H1 (cell line): ENCODE results near the gene NPHP3. TPM values are rescaled to one million over a fixed set of nuclear protein-coding genes. Genes with fewer than 3 reads are reported as not detected.

ENCODE experiments used
- CBX5 ChIP-seq: fragments of 300-800, 300-1000 bp; sonication (generic); IDR thresholded peaks from 2 replicates; pipeline ENCODE4 v1.7.1; 2016; ENCODE audit warnings: antibody characterized with exemption, low read length, low read depth
- CHD2 ChIP-seq: IDR thresholded peaks from 2 replicates; pipeline ENCODE4 v1.6.1; 2012; ENCODE audit warnings: low read length, improper control_type of control experiment
- EGR1 ChIP-seq: IDR thresholded peaks from 2 replicates; pipeline ENCODE4 v1.6.1; 2011; ENCODE audit warnings: low read depth, low read length, borderline replicate concordance
- EZH2 ChIP-seq: fragments of 200-600 bp; sonication (generic); IDR thresholded peaks from 2 replicates; pipeline ENCODE4 v1.7.1; 2012; ENCODE audit warnings: low read depth, mild to moderate bottlenecking, moderate library complexity, low read length, inconsistent platforms; ENCODE audit not compliant: severe bottlenecking
- POLR2A ChIP-seq, 2 experiments: IDR thresholded peaks; 1 replicate in 1 of 2; 2 replicates in 1 of 2; pipeline ENCODE4 v1.6.1; 2011; ENCODE audit warnings: low read depth in 2 of 2, low read length in 2 of 2, mild to moderate bottlenecking in 2 of 2; ENCODE audit errors: control extremely low read depth in 1 of 2
- RFX5 ChIP-seq: IDR thresholded peaks from 2 replicates; pipeline ENCODE4 v1.6.1; 2011; ENCODE audit warnings: low read depth, low read length, improper control_type of control experiment, borderline replicate concordance
- RXRA ChIP-seq: IDR thresholded peaks from 2 replicates; pipeline ENCODE4 v1.6.1; 2011; ENCODE audit warnings: low read depth, mild to moderate bottlenecking, low read length, moderate library complexity; ENCODE audit not compliant: insufficient read depth
- SIX5 ChIP-seq: IDR thresholded peaks from 2 replicates; pipeline ENCODE4 v1.6.1; 2011; ENCODE audit warnings: mild to moderate bottlenecking, low read depth, low read length
- TEAD4 ChIP-seq: IDR thresholded peaks from 2 replicates; pipeline ENCODE4 v1.6.1; 2012; ENCODE audit warnings: low read depth, low read length, inconsistent platforms, mixed read lengths
- ZNF274 ChIP-seq: IDR thresholded peaks from 2 replicates; pipeline ENCODE4 v1.7.0; 2012; ENCODE audit warnings: low read length, borderline replicate concordance; ENCODE audit errors: extremely low read depth
- polyA plus RNA-seq, 7 experiments: library from polyadenylated mRNA; depleted of rRNA in 3 of 7; stranded (reverse) in 5 of 7; unstranded in 2 of 7; fragments of >200 nt in 5 of 7; fragments of 200-250 nt in 2 of 7; gene quantifications; 1 replicate in 5 of 7; 2 replicates in 1 of 7; 4 replicates in 1 of 7; pipeline versions ENCODE4 v1.2.1 to v1.2.3, GENCODE V29; 2011 to 2013; ENCODE audit warnings: missing spikeins in 2 of 7, mixed read lengths in 2 of 7
- total RNA-seq: library from RNA; stranded (reverse); fragmentation: NEBNext Ultra II Directional; extraction: Animal tissue kit (Norgen Biotek cat#: 25700); gene quantifications from 2 replicates; pipeline ENCODE4 v1.2.1, GENCODE V29; 2021

NPHP3 gene
- total and polyA plus RNA-seq, 2 of the 8 experiments (the other 6 are each of a cell fraction or from before 2014, with no cell fraction given) = 6.8 to 14.8 TPM

DNA sequence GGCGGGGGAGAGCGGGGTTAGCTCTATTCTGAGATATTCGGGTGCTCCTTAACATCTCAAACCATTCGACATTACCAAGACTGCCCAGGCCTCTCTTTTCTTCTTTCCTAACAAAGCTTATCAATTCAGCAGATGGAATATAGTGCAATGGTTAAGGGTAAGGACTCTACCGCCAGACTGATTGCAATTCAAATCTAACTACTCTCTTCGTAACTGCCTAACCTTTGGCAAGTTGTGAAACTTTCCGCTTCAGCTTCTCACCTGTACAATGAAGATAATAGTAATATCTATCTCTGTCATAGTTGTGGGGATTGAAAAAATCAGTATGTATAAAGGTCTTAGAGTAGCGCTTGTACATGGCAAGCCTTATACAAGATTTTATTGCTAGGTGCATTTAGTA lies 61.1 kb downstream of the NPHP3 start (continued):
- no peak for TF ChIP-seq EZH2
- TF ChIP-seq SIX5 = no peak
- TF ChIP-seq POLR2A (IDR thresholded peaks at IDR 0.05; ENCODE audit: control extremely low read depth in 1 of 2, low read depth in 2 of 2, low read length in 2 of 2) = no peak
- TF ChIP-seq ZNF274 = no peak
- no peak for TF ChIP-seq EGR1
- TF ChIP-seq TEAD4 = no peak
- TF ChIP-seq RFX5 = no peak
- no peak for TF ChIP-seq CHD2
- TF ChIP-seq RXRA = no peak
- TF ChIP-seq CBX5 = no peak
- TF ChIP-seq, all 59 proteins: peak for 0
